Astrocyte of the hippocampus (primary cell): Measurements from ENCODE around the gene COL4A6.

ENCODE experiments used
- DNase-seq: peaks from one replicate; pipeline ENCODE4 v3.0.0; 2011; ENCODE audit warnings: low read depth, low spot score

The COL4A6 gene

DNA sequence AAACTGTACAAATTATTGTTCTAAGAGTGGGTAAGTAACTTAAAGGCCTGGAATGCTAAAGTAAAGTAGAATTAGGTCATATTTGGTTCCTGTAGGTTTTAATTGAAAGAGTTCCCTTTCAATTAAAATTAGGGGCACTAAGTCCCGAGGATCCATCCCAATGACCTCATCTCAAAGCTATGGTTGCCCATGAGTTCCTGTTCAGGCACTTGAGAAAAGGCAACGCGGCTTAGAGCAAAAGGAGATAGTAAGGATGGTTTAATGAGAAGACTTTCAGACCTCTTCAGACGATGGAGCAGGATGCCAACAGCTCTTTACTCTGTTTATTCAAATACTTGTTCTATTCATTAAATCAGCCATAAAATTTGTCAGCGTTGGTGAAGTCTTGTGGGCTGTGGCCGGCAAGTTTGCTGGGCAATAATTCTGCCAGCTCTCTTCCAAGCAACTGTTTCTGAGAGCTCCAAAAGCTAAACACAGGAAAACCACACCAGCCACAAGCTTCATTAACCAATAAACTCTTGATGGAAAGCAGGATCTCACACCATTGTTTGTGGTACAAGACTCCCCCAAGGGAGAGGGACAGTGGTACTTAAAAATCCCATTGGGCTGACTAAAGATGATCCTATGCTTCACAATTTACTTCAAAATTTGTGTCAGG lies 167.4 kb downstream of the COL4A6 start:
- peak; percentile 83 for DNase-seq

DNA sequence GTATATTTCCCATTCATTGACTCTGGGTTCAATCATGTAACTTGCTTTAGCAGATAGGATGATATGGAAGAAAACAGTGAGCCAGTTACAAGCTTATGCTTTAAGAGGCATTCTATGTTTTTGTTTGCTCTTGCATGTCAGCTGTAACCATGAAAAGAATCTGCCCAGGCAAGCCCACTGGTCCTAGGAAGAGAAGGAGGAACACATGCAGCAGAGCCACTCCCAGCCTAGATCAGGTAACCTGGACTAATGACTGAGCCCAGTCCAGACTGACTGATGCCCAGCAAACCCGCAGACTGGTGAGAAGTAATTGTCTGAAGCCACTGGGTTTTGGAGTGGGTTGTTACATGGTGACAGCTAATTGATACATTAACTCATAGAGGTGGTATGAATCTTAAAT lies 167.9 kb downstream of the COL4A6 start:
- DNase-seq, result peak; percentile 54

DNA sequence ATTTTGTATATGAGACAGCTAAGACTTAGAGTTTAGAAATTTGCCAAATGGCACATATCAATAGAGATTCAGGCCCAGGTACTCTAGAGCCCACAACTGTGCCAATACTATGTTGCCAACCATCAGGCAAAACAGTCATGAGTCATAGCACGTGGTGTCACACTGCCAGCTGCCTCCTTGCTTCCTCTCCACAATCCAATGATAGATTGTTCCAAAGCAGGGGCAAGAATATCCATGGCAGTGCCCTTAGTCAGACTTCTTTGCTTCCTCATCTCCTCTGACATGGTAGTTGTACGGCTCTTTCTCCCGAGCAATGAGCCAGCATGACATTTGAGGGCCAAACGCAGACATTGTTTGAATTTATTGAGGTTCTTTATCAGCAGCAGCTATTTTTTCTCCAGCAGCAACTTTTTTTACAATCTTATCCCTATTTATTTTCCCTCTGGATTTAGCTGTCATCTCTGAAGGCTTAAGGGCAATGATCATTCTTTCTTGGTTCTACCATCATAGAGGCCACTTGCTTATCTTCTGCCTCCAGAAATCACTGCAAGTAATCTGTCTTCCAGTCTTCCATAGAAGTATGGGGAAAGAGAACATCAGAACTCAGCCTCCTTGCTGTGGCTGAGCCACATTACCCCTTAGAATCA lies 169.7 kb downstream of the COL4A6 start:
- DNase-seq, result peak; percentile 23

DNA sequence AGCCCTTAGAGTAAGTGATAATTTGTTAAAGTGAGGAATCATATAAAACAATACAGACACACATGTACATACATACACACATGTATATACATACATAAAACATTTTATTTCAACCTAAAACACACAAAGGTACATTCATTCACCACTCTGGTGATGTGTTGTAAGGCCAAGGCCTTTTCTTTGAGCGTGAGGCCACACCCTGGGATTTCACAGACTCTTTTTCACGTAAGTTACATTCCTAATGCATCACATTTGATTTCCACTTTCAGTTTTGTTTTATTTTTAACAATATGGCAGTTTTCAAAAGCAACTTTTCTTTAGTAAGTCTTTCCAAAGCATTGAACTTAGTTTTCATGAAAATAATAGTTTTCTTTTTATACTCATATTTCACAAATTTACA lies 170.7 kb downstream of the COL4A6 start:
- no peak for DNase-seq

DNA sequence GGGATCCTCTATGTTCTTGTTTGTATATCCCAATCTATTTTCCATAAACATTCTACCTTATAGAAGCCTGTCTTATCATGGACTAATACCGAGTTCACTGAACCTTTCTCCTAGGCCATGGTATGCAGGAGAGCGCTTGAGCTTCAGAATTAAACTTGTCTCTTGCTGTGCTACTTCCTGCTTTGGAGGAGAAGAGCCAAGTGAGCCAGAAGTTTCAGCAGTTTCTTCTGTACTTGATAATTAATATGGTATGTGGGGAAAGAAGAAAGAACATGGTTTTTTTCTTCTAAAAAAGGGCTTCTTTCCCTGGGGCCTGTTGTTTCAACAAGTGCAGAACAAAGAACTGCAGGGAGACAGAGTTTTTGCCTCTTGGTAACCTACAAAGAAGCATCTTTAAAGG lies 173.8 kb downstream of the COL4A6 start:
- DNase-seq, result no peak

DNA sequence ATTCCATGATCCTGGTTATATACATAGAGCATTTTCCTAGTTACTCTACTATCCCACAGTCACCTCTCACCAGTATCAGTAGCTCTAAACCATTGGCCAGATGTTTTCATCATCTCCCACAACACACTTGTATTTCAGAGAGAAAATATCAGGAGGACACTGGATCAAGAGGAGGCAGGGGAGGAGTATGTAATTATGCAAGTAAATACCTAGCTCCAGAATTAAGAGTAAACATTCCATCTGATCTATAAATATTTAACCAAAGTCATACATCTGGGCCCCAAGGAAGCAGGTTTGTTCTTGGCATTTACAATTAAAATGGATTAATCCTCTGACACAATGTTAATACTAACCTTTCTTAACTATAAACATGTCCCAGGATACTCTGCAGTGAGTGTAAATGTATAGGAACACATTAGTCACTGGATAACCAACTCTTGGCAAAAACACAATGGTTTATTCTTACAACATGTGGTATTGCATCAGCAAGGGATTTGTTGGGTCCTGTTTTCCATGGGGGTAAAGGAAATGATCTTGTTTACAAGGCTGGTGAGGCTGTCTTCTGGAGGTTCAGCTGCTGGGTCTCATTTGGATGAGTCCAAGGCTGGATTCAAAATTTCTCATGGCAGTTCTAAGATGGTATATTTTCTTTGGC lies 176.5 kb downstream of the COL4A6 start:
- DNase-seq, result no peak

DNA sequence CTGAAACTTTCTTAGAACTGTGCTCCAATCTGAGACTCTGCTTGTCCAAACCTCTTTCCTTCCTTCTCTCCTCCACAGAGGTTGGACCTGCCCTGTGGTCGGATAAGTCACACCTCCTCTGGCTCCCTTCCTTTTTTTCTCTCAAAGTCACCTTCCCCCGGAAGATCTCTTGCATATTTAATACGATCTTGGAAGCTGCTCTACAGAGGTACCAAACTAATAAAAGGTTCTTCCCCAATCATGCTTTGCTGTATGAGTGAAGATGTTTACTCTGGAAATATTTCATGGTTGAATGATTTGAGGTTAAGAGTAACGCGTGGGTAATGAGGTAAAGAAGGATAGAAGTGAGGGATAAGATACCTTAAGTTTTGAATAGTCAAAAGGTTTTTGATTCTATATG lies 180.7 kb downstream of the COL4A6 start:
- no peak for DNase-seq

DNA sequence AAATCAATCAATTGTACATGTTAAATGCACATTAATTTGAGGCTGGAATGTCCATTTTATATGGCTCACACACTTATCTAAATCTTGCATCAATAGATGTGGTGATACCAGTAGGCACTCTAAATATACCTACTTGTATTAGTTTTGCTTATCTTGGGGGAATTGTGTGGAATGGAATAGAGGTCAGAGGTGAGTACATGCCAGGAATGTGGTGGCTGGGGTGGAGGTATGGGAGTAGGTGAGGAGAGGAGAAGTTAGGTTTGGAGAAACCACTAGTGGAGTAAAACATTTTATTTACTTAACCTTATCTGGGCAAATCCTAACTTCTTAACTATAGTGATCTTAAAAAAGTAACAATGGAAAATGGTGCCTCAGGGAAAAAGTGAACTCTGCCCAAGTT lies 183.6 kb downstream of the COL4A6 start:
- DNase-seq, result no peak

DNA sequence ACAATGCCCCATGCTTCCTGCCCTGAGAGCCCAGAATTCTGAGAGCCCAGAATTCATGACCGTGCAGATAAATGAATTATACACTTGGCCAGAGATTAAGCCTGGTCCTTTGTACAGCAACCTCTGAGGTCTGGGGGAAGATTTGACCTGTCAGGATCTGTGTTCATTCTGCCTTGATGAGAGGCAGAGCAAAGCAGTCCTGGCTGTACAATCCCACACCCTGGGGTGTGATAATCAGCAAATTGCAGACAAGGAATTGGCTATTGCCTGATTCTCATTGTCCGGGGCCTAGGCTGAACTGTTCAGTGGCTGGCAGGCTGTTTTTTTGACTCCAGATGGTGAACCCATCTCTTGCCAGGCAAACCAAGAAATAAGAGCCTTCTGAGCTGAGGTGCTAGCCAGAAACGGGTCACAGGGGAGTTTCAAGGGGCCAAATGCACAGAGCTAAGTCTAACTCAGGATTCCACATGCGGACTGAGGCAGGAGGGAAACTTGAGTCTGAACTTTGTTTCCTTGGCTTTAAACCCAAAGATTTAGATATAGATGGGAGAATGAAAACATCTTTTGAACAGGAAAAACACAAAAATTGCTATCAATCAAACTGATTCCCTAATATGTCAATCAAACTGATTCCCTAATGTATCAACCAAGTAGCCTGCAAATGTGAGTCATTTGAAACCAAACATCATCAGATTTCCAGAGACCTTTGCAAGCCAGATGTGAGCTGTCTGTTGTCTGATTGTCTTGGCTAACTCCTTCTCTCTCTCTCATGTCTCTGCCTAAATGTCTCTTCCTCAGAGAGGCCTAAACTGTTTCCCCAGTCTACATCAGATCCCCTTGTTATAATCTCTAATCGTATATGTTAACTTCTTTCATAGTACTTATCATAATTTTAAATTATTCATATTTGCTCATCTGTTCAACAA lies 187.3 kb downstream of the COL4A6 start:
- DNase-seq, result no peak

DNA sequence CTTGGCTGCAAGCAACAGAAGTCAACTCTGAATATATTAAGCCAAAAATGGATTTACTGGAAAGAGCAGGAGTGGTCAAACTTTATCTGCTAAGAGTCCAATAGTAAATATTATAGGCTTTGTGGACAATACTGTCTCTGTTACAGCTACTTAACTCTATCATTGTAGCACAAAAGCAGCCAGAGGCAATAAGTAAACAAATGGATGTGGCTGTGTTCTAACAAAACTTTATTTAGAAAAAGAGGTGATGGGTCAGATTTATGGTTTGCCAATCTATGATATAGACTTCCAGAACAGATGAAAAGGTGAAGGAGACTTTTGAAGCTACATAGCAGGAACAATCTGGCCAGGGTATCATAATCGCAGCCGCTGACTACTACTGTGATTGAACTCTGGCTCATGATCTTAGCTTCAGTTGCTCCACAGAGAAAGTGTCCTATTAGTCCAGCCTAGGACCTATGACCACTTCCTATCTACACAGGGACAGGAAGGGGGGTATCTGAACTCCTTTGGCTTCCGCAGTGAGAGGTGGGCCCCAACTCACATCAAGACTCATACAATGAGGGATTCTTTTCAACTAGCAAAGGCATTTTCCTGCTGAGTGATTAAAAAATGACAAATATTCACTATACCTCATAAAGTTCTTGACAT lies 191.8 kb downstream of the COL4A6 start:
- DNase-seq, result no peak

DNA sequence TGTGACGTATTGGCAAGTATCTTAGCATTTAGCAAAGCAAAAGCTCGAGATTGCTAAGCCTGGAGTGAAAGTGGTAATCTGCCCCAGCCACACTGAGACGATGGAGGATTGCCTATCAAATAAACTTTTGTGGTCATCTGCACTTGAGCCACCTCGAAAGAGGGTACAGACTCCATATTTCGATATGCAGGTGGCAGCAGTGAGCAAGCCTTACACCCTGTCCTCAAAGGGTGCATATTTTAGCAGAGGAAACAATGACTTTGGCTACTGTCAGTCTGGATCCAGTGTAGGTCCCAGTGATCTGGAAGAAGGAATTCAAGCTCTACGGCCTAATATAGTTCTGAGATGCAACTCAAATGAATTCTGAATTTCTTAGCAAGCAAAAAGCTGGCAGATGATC lies 192.8 kb downstream of the COL4A6 start:
- DNase-seq, result no peak

DNA sequence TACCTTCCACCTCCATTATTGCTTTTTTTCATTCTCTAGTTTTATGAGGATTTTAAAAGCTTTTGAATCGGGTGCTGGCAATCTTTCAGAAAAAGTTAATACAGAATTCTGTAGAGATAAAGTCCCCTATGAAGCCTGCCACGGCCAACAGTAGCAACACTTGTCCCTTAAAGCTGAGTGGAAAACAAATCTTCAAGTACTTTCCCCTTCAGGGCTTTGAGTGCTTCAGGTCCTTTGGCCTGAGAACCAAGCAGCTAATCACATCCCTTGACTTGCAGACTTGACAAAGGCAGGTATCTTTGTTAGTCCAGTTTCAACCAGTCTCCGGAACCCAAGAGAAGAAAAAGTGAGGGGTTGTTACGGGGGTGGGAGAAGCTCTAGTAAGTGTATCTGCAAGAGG lies 202.2 kb downstream of the COL4A6 start:
- DNase-seq, result no peak

DNA sequence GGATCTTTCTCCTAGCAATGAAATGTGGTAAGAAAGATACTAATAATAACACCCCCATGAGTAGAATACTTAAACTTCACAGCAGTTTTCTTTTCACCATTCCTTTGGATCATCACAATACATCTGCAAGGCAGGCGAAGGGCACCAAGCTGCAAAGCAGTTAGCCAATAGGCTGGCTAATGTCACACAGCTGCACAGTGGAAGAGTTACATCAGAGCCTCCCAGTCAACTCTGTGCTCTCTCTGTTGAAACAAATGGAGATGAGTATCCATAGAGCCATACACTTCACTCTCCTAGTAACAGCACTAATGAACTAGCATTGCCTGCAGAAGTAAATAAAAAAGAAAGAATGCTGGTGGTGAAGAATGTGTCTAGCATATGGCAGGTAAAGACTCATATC lies 207.6 kb downstream of the COL4A6 start:
- DNase-seq, result no peak

DNA sequence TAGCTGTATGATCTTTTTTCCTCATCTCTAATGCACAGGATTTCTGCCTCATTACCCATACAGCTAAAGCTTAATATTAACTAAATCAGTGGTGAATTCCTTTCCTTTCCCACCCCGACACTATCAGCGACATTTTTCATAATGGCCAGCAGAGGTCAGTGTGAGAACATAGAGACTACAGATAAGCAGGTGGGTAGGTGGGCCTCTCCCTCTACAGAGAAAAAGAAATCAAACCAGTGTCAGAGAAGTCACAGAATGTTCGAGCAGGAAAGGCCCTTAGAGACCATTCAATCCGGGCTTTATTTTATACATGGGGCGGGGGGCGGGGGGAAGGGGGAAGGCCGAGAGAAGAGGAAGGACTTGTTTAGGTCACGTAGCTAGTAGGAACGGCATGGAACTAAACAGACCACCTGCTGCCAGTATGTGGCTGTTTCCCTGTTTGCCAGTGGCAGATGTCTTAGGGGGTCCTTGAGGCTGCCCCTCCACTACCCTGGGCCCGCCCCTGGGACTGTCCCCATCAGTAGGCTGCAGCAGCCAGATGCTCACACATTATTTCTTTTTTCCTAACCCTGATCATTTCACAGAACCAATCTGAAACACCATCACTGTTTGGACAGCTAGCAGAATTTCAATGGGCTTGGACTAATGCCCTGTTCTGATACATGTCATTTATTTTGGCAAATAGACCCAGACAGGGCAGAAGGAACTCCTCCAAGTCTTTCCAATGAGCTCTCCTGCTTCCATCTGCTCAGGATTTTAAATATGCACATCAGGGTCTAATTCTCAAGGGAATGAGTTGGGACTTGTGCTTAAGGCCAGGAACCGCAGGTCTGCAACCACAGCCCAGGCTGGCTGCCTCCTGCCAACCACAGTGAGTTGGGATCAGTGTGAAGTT lies 213.2 kb downstream of the COL4A6 start:
- peak; percentile 81 for DNase-seq

DNA sequence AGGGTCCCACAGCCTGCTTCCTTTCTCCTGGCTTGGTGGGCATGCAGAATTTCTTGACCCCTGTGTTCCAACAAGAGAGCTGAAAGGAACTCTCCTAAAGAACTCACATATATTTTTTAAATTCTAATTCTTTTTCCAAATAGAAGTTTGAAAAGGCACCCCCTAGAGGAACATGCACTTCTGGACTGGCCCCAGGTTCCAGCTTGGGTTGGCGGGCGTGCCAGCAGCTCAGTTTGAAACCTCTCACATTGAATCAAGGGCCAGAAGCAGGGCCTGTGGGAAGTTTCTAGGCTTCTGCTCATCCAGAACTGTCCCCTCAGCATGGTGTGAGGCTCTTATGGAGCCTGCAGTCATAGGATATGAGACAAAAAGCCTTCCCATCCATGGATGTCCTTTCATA lies 214.0 kb downstream of the COL4A6 start:
- peak; percentile 23 for DNase-seq

DNA sequence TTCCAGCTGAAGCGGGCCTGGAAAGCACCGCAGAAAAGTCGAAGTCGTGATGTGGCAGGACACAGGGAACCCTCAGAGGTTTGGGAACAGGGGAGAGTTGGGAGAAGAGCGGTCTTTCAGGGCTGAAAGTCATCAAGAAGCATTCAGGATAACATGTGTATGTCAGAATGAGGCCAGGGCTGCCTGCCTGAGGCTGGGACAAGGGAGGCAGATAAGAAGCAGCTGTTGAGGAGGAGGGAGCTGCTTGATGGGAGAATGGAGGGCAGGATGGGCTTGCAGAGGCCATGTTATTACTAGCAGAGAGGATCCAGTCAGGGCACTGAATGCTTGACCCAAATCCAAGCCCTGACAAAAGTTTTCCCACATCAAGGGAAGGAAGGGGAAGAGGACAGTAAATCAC lies 214.6 kb downstream of the COL4A6 start:
- no peak for DNase-seq

DNA sequence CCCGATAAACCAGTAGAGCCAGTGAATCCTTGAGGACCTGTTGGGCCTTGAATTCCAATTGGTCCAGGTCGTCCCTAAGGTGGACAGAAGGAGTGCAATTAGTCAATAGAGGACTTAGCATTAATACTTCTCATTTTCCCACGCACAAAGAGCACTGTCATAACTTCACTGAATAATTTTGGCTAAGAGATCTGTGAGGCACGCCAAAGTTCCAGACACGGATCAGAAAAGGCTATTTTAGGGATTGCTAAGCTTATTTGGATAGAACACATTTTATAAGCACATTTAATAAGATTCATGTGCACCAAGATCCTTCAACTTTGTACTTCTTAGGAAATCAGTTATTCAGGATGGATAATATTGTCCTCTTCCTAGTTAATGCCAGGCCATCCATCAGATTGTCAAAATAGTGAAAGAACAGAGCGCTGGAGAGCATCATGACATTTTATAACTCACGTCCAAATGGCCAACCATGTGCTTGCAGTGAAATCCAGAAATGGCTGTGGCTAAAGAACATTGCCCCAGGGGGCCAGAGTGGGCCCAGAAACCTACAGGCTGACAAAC lies 216.8 kb downstream of the COL4A6 start:
- DNase-seq, result no peak

DNA sequence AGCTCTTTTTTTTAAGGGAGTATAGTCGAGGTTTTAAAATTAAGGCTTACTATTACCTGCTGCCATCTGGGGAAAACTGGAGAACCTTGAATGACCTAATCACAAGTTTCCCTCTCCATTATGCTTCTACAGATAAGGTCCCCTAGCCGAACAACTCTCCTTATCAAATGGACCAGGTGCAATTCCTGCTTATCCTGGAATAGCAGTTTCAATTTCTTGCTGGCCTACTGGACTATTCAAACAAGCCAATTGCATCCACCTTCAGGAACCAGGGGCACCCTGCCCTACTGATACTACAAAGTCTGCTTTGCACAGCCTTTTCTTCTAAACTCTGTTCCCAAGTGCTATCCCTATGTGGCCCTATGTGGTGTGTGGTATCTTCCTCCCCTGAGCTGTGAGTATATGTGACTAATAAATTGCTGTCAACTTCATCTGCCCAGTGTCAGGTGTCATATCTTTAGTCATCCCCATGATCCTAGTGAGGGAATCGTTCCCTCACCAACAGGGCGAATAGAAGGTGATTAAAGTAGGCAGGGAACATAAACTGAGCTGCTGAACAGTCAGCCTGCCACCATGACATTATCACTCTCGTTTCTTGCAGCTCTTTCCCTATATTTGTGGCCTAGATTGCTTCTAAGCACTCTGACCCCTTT lies 218.1 kb downstream of the COL4A6 start:
- no peak for DNase-seq

DNA sequence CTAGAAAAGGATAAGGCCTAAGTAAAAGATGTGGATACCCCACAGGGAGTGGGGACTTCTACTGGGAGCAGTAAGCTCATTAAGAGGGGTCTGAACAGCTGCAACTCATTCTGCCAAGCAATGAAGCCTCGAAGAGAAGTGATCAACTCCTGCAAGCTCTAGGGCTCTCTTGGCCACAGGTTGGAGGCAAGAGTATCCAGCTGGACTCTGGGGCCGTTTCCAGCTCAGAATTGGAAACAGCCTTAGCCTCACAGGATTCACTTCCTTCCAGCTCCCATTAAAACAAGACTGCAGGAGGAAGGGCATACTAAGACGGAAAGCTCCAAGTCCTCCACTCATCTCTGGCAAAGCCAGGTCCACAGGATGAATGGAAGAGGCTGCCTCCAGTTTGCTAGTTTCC lies 220.3 kb downstream of the COL4A6 start:
- DNase-seq, result no peak
